Keratinocyte (primary cell): ENCODE results near the gene MUC4. TPM values are rescaled to one million over a fixed set of nuclear protein-coding genes. Genes with fewer than 3 reads are reported as not detected.
"Not testable (repeated sequence)": the region's sequence is repeated elsewhere in the genome, so short reads cannot be mapped to it uniquely, and the experiment has no call there.

Source experiments
- DNase-seq: peaks from one replicate; pipeline ENCODE4 v3.0.0-alpha.2; 2011; ENCODE audit warnings: low read depth, missing footprints, low spot score
- FAIRE-seq: peaks from 2 replicates; lab custom pipeline; 2011; peaks lifted over from hg19 to GRCh38; lab: Jason Lieb, UNC
- H2AFZ ChIP-seq: 2 replicates; pipeline ENCODE4 v1.6.0; 2012; ENCODE audit warnings: low read length, control low read depth, inconsistent platforms; ENCODE audit not compliant: control insufficient read depth
- H3K27ac ChIP-seq: 2 replicates; pipeline ENCODE4 v1.5.1; 2011; ENCODE audit warnings: low read length; ENCODE audit not compliant: control insufficient read depth, insufficient read depth
- H3K27me3 ChIP-seq: 3 replicates; pipeline ENCODE4 v1.6.0; 2011; ENCODE audit warnings: low read length; ENCODE audit not compliant: control insufficient read depth, insufficient read depth; ENCODE audit errors: extremely low read depth
- H3K36me3 ChIP-seq, 2 experiments: 2 replicates in 1 of 2; 3 replicates in 1 of 2; pipeline ENCODE4 v1.5.1; 2011; ENCODE audit warnings: low read length in 2 of 2, mild to moderate bottlenecking in 1 of 2; ENCODE audit not compliant: control insufficient read depth in 2 of 2, insufficient read depth in 2 of 2; ENCODE audit errors: extremely low read depth in 1 of 2
- H3K4me1 ChIP-seq: 3 replicates; pipeline ENCODE4 v1.5.1; 2011; ENCODE audit warnings: low read length; ENCODE audit not compliant: control insufficient read depth, insufficient read depth; ENCODE audit errors: extremely low read depth
- H3K4me2 ChIP-seq: 3 replicates; pipeline ENCODE4 v1.6.0; 2011; ENCODE audit warnings: low read depth, low read length; ENCODE audit not compliant: control insufficient read depth, insufficient read depth; ENCODE audit errors: extremely low read depth
- H3K4me3 ChIP-seq, 3 experiments: fragments of 200-600 bp in 1 of 3; sonication (generic) in 1 of 3; 2 replicates in 2 of 3; 3 replicates in 1 of 3; pipeline ENCODE4 v1.5.1; 2011 to 2016; ENCODE audit warnings: low read length in 3 of 3, mild to moderate bottlenecking in 3 of 3, control low read depth in 2 of 3, inconsistent platforms in 1 of 3, low read depth in 1 of 3, mixed read lengths in 1 of 3, mixed run types in 1 of 3, moderate library complexity in 1 of 3; ENCODE audit not compliant: control insufficient read depth in 2 of 3, insufficient read depth in 2 of 3; ENCODE audit errors: extremely low read depth in 1 of 3
- H3K79me2 ChIP-seq: 2 replicates; pipeline ENCODE4 v1.6.0; 2012; ENCODE audit warnings: low read length; ENCODE audit not compliant: control insufficient read depth, insufficient read depth
- H3K9ac ChIP-seq: 3 replicates; pipeline ENCODE4 v1.6.0; 2011; ENCODE audit warnings: low read length; ENCODE audit not compliant: control insufficient read depth, insufficient read depth; ENCODE audit errors: extremely low read depth
- H3K9me1 ChIP-seq: 3 replicates; pipeline ENCODE4 v1.6.0; 2011; ENCODE audit warnings: low read length; ENCODE audit not compliant: control insufficient read depth, insufficient read depth; ENCODE audit errors: extremely low read depth
- H3K9me3 ChIP-seq: 2 replicates; pipeline ENCODE4 v1.5.1; 2012; ENCODE audit warnings: low read depth, low read length; ENCODE audit not compliant: control insufficient read depth
- H4K20me1 ChIP-seq: 3 replicates; pipeline ENCODE4 v1.6.0; 2011; ENCODE audit warnings: low read length; ENCODE audit not compliant: control insufficient read depth, insufficient read depth; ENCODE audit errors: extremely low read depth
- EZH2 ChIP-seq: IDR thresholded peaks from one replicate; pipeline ENCODE4 v1.6.1; 2012; ENCODE audit warnings: inconsistent platforms, mild to moderate bottlenecking, low read length, moderate library complexity
- dilution Hi-C: fragments of 300-500 bp; cut with MboI; formaldehyde crosslinking; loops from one replicate; pipeline ENCODE4 v1.7.0; 2020; ENCODE audit warnings: low sequenced_read_pairs; ENCODE audit not compliant: extremely low pct_ligation_motif_present
- polyA plus RNA-seq, 5 experiments: library from polyadenylated mRNA; depleted of rRNA in 3 of 5; stranded (reverse) in 3 of 5; stranded (forward) in 1 of 5; unstranded in 1 of 5; fragments of >200 nt; gene quantifications; 1 replicate in 1 of 5; 2 replicates in 3 of 5; 3 replicates in 1 of 5; pipeline versions ENCODE4 v1.2.1 to v1.2.3, GENCODE V29; 2011 to 2012; ENCODE audit warnings: missing spikeins in 2 of 5, low read depth in 1 of 5, low replicate concordance in 1 of 5
- TF ChIP-seq, protein P1 (sequence below), 3 experiments: IDR thresholded peaks in 1 of 3; conservative IDR thresholded peaks in 1 of 3; optimal IDR thresholded peaks in 1 of 3; 2 replicates in 2 of 3; 3 replicates in 1 of 3; pipeline versions ENCODE3 to v1.5.1; 2011; ENCODE audit warnings: low read length in 3 of 3, mild to moderate bottlenecking in 3 of 3, moderate library complexity in 2 of 3, control low read depth in 1 of 3, inconsistent platforms in 1 of 3; ENCODE audit not compliant: insufficient read depth in 2 of 3; ENCODE audit errors: extremely low read depth in 1 of 3

Gene MUC4
- polyA plus RNA-seq, 1 donor (not counting 4 experiments of a cell fraction or from before 2014, with no cell fraction given) = not detected

DNA sequence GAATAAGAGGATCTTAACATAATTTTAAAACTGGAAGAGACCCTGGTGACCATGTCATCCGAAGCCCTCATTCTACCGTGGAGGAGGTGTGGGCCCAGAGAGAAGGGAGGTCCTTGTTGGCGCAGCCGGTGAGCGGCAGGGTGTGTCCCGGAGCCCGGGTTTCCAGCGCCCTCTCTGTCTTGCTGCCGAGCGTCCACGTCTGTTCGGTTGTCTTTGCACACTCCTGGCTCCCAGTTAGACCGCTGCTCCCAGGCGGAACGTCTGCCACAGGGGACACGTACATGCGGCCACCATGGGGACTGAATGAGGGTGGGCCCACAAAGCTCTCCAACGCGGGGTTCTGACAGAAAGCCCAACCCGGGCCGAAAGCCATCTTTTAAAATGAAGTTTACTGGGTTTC lies 6.6 kb upstream of the MUC4 start:
- no peaks in the 10 kb centered on the region for H4K20me1 ChIP-seq
- H3K4me2 ChIP-seq = no peak overlapping the region
- TF ChIP-seq EZH2 = no peak
- TF ChIP-seq, protein P1, sequence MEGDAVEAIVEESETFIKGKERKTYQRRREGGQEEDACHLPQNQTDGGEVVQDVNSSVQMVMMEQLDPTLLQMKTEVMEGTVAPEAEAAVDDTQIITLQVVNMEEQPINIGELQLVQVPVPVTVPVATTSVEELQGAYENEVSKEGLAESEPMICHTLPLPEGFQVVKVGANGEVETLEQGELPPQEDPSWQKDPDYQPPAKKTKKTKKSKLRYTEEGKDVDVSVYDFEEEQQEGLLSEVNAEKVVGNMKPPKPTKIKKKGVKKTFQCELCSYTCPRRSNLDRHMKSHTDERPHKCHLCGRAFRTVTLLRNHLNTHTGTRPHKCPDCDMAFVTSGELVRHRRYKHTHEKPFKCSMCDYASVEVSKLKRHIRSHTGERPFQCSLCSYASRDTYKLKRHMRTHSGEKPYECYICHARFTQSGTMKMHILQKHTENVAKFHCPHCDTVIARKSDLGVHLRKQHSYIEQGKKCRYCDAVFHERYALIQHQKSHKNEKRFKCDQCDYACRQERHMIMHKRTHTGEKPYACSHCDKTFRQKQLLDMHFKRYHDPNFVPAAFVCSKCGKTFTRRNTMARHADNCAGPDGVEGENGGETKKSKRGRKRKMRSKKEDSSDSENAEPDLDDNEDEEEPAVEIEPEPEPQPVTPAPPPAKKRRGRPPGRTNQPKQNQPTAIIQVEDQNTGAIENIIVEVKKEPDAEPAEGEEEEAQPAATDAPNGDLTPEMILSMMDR (optimal IDR thresholded peaks at IDR 0.05 in 1 of 3, IDR thresholded peaks at IDR 0.05 in 1 of 3, conservative IDR thresholded peaks at IDR 0.05 in 1 of 3; ENCODE audit: extremely low read depth in 1 of 3, insufficient read depth in 2 of 3, low read length in 3 of 3) = no peak
- dilution Hi-C loops = no loop called here
- no peaks in the 10 kb centered on the region for H3K9me1 ChIP-seq
- FAIRE-seq (no peak), DNase-seq (no peak)
- no peaks in the 10 kb centered on the region for H3K9me3 ChIP-seq
- no peaks in the 10 kb centered on the region for H3K36me3 ChIP-seq
- peaks cover 20% of the 10 kb centered on the region for H3K27me3 ChIP-seq
- no peak overlapping the region for H3K4me3 ChIP-seq
- no peak overlapping the region for H2AFZ ChIP-seq
- no peak overlapping the region for H3K9ac ChIP-seq
- H3K79me2 ChIP-seq = no peaks in the 10 kb centered on the region
- no peak overlapping the region for H3K27ac ChIP-seq
- peaks cover 2% of the 10 kb centered on the region for H3K4me1 ChIP-seq

GRCh38 chr3:195817578-195818135 lies 5.9 kb upstream of the MUC4 start:
- no peaks in the 10 kb centered on the region for H3K9me1 ChIP-seq
- no peak overlapping the region for H3K9ac ChIP-seq
- H3K4me1 ChIP-seq = no peaks in the 10 kb centered on the region
- no peak overlapping the region for H3K4me2 ChIP-seq
- no peak overlapping the region for H2AFZ ChIP-seq
- DNase-seq = no peak
- H3K4me3 ChIP-seq = no peak overlapping the region
- no peaks in the 10 kb centered on the region for H3K36me3 ChIP-seq
- dilution Hi-C loops = no loop called here
- TF ChIP-seq, protein P1 (optimal IDR thresholded peaks at IDR 0.05 in 1 of 3, IDR thresholded peaks at IDR 0.05 in 1 of 3, conservative IDR thresholded peaks at IDR 0.05 in 1 of 3; ENCODE audit: extremely low read depth in 1 of 3, insufficient read depth in 2 of 3, low read length in 3 of 3) = no peak
- TF ChIP-seq EZH2 = no peak
- no peak for FAIRE-seq
- H3K27ac ChIP-seq = no peak overlapping the region
- no peaks in the 10 kb centered on the region for H3K79me2 ChIP-seq
- no peaks in the 10 kb centered on the region for H4K20me1 ChIP-seq
- H3K9me3 ChIP-seq = no peaks in the 10 kb centered on the region
- peaks cover 21% of the 10 kb centered on the region for H3K27me3 ChIP-seq

DNA sequence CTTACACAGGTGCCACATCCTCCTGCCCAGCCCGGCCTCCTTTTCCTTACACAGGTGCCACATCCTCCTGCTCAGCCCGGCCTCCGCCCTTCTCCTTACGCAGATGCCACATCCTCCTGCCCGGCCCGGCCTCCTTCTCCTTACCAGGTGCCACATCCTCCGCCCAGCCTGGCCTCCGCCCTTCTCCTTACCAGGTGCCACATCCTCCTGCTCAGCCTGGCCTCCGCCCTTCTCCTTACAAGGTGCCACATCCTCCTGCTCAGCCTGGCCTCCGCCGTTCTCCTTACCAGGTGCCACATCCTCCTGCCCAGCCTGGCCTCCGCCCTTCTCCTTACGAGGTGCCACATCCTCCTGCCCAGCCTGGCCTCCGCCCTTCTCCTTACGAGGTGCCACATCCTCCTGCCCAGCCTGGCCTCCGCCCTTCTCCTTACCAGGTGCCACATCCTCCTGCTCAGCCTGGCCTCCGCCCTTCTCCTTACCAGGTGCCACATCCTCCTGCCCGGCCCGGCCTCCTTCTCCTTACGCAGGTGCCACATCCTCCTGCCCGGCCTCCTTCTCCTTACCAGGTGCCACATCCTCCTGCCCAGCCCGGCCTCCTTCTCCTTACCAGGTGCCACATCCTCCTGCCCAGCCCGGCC lies 4.7 kb upstream of the MUC4 start:
- H4K20me1 ChIP-seq, H2AFZ ChIP-seq, H3K9ac ChIP-seq, H3K79me2 ChIP-seq, H3K4me1 ChIP-seq, H3K4me3 ChIP-seq, H3K4me2 ChIP-seq, FAIRE-seq, H3K9me1 ChIP-seq, DNase-seq, dilution Hi-C loops, H3K27ac ChIP-seq, H3K9me3 ChIP-seq, H3K36me3 ChIP-seq: not testable (repeated sequence)
- peaks cover 25% of the 10 kb centered on the region for H3K27me3 ChIP-seq
